Hematopoietic multipotent progenitor cell (in vitro differentiated cells): ENCODE data around the gene TLX2. TPM values are rescaled to one million over a fixed set of nuclear protein-coding genes. Genes with fewer than 3 reads are reported as not detected.

Source experiments
- DNase-seq, 3 donors: peaks; one replicate each; pipeline ENCODE4 v3.0.0-alpha.2; 2011 to 2015; ENCODE audit warnings: low read depth in 2 of 3, low spot score in 2 of 3
- total RNA-seq: library from RNA; depleted of rRNA; stranded (reverse); fragments of >200 nt; gene quantifications from one replicate; pipeline ENCODE4 v1.2.3, GENCODE V29; 2012

TLX2 gene
- total RNA-seq, 1 donor: 0.27 TPM

- DNase-seq: peak in 1 of 3 donors; percentile 63
These were observed 16.3 kb downstream of the TLX2 start for GRCh38 chr2:74530239-74531187.

GRCh38 chr2:74531666-74532065, 17.4 kb downstream of the TLX2 start:
- no peak for DNase-seq

GRCh38 chr2:74532222-74532621, 18.0 kb downstream of the TLX2 start:
- DNase-seq: peak in 1 of 3 donors; percentile 81

DNA sequence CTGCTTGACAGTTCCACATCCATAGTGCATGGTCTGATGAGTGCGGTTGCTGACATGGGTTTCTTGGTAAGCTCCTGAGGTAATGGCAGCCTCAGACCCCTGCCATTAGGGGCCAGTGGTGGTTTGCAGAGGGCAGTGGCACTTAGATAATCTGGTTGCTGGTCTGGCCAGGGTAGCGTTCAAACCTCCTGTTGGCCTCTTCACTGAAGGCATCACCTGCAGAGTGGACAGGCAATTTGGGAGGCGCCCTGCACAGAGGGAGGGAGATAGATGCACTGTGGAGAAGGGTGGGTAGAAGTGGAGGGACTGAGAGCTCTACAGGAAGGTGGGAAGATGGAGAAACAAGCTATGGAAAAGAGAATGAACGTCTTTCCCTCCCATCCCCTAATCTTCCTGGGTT, 19.2 kb downstream of the TLX2 start:
- no peak for DNase-seq

DNA sequence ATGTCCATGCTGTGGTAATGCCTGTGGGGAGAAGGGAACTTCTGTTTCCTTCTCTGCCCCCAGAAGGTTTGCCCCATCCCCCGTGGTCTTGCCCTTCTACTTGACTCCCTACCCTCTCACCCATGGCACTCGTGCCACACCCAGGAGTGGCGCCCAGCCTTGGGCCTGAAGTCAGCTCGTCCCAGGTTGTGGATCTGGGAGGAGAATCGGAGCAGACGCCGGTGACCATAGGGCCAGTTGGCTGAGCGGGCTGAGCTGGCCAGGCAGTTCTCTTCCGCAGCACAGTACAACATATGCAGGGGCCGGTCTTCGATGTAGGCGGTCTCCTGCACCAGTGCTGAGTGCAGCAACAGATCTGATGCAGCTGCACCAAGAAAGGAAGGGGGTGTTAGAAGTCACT, 20.2 kb downstream of the TLX2 start:
- no peak for DNase-seq

DNA sequence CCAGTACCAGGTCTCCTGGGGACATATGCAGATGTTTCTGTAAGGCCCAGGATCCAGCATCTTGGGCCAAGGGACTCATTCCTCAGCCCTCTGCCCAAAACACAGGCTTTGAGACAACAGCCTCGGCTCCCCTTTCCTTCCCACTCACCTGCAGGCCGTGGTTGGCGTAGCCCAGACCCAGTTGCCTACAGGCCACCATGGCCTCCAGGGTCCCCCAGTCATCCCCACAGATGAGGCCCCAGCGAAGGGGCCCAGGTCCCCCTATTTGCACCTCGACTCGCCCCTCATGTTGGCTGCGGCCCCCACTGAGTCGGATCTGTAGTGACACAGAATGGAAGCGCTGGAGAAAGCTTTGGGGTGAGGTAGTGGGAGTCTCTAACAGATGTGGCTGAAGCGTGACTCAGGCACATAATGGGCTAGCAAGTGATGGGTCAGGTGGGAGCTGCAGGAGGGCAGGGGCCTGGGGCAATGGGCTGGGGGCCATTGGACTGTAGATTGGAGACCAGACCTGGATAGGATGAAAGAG, 21.3 kb downstream of the TLX2 start:
- DNase-seq: no peak

GRCh38 chr2:74536166-74536950, 22.1 kb downstream of the TLX2 start:
- no peak for DNase-seq

DNA sequence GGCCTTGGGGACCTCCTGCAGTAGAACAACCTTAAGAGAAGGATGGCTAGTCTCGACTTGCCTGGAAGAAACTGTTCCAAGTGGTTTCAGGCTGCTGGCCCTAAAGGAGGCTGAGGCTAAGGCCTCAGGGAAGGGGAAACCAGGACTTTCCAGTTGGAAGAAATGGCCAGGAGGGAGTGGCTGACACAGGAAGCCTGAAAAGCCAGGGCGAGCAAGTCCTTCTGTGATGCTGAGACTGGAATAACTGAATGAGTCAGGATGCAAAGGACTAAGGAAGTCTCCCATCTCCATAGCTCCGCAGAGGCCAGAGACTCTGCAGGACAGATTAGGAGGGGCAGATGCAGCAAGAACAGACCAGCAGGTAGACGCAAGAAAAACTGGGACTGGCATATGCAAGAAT, 22.9 kb downstream of the TLX2 start:
- DNase-seq: no peak

DNA sequence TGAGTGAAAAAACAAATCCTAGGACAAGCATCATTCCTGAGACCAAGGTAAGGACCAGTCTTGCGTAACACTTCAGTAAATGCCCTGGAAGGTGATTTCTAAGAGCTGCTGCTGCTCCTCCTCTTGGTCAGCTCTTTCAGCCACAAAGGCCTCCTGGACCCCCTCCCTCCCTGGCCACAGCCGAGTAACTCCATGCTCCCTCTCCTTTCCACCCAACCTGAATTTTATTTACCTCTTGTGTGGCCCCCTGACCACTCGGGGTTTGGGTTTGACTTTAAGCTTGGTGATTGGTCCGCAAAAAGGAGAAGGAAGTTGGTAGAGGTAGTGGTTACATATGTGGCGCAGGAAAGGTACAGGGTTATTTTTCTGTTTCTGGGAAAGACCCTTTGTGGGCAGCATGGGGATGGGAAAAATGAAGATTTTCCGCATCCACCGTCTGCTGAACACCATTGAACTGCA, 24.7 kb downstream of the TLX2 start:
- peak in 2 of 3 donors; percentile 57 to 70 for DNase-seq

DNA sequence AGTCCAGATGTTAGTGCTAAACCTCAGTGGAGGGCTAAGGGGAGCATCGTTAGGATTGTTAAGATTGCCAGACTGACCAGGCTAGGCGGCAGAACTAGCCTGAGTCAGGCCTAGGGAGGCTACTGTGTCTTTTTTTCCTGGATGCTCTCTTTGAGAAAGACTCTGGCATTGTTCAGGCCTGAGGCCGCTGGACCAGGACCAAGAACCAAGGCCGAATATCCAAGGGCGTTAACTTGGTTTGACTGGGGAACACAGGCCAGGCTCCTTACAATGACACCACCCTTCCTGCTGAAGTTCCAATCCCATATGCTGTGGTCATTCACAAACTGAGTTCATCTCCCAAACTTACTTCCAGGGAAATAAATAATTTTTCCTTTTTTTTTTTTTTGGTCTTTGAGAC, 26.0 kb downstream of the TLX2 start:
- DNase-seq: no peak

DNA sequence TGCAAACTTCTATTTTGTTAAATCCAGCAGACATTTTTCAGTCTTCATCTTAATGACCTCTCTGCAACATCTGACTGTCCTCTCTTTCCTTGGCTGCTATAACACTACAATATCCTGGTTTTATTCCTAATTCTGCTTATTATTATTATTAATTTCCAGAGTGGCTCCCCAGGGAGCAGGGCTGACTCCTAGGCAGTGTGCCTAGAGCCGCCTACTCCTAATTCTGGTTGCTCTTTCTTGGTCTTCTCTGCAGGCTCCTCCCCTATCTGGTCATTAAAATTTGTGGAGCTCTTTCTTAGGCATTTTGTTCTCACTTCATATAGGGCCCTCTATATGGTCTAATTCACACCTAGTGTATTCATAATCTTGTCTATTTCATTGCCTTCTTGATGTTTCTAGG, 28.7 kb downstream of the TLX2 start:
- no peak for DNase-seq

GRCh38 chr2:74544634-74545033, 30.4 kb downstream of the TLX2 start:
- DNase-seq: no peak

DNA sequence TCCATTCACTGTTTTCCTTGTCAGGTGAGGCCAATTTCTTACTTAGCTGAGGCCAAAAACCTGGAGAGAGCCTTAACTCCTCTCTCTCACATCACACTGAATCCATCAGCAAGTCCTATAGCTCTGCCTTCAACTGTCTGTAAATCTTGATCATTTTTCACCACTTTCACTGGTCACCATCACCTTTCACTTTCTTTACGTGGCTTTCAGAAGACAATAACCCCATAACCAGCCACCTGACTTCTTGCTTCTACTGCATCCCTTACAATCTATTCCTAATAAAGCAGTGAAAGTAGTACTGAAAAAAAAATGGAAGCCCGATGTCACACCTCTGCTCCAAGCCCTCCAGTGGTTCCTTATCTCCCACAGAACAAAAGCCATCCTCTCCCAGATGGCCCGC, 31.8 kb downstream of the TLX2 start:
- DNase-seq: no peak

- DNase-seq: no peak
These were observed 34.1 kb downstream of the TLX2 start for GRCh38 chr2:74548285-74548899.

DNA sequence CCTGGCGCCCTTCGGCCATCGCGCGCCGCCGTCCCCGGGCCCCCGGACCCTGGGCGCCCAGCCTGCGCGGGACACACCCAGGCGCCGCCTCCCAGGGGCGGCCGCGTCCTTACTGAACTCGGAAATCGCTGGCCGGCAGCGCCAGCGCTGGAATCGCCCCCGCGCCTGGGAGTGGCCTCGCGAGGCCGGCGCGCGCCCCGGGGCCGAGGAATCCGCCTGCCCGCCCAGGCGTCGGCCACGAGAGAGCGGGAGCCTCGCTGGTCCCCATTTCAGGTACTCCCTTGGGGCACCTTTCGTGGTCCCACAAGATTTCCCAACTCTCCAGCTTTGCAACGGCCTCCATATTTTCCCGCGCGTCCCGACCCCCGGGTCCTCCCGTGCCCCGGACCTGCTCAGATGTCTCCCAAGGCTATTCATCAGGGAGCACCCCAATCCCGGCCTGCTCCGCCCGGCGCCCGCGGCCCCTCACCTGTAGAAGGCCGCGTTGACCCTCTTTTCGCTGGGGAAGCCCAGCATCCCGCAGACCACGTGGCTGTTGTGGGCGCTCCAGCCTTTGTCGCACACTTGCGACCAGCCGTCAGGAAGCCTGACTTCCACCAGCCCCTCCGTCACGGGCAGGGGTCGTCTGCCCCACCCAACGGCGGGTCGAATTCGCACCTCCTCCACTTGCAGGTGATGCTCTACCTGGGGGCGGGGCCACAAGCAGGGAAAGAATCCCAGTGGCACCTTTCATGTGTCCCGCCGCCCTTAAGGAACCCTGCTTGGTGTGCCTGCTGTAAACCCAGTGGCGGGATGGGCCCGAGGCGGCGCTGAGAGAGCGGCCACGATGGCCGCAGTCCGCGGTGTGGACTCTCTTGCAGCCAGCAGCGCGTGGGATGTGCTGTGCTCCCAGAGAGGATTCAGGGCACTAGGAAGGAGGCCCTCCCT, 34.9 kb downstream of the TLX2 start:
- no peak for DNase-seq

DNA sequence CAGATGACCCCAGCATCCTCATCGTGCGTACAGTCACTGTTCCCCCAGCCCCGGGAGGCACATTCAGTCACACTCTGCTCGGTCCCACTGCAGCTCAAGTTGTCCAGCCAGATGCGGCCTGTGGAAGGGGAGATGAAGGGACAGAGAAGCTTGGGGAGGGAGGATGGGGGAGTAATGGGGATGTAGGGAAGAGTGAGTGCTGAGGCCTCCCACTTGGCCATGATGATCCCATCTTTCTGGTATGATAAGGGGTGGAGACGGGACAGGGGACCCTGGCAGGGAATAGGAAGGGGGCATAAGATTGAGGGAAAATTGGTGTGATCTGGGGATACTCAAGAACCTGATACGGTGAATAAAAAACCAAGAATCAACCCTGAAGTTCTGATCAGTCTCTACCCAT, 36.0 kb downstream of the TLX2 start:
- no peak for DNase-seq

DNA sequence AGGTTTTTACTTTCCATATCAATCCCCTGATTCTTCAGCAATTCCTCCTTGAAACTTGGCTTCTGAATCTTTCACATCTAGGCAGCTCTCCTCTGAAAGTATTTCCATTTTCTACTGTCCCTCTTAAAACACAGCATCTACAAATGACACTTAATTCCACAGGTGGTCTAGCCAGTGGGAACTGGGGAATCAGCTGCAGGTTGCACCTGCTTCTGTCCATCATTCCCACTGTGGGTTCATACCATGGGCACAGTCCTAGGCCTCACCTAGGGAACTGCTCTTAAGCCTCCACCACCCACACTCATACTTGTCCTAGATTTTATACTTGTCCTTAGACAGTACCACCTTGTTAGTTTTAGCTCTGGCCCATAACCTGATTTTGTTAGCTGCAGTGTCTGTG, 37.3 kb downstream of the TLX2 start:
- DNase-seq: no peak

DNA sequence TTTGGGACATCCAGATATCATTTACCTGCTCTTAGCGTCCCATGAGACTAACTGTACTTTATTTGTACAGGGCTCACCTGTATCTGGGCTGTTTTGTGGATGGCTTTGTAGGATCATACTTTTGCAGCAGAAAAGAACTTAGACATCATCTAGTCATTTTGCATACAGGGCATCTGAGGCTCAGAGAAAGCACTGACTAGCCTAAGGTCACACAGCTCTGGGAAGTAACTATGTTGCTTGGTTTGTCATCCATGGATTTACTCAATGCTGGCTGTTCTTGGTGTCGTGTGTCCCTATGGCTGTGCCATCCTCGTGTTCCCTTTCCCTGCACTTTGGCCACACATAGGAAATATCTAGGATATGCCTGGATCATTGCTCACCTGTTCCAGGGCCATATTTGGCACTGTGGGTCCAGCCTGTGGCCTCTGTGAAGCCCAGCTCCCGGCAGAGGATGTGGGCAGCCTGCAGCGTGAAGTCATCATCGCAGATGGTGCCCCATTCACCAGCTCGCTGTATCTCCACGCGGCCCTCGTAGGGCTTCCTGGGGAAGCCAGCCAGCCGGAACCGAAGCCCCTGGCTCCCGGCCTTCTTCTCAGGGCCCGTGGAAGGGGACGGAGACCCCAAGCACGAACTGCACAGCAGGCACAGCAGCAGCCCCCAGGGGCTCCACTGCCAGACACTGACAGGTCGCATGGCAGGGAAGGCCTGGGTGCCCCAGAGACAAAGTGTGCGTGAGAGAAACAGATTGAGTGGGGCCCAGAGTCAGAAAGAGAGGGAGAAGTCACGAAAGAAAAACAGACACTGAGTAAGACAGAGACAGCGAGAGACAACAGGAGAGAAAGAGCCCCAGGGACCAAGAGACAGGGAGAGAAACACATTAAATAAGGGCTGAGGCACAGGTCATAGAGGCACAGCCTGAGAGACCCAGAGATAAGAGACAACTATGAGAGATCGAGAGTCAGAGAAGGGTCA, 38.0 kb downstream of the TLX2 start:
- DNase-seq: no peak
